ENCODE results near the gene GRIN1.

GRIN1 gene

GRCh38 chr9:137141976-137142936 is 3.3 kb downstream of the GRIN1 start:
- Histone ChIP-seq H3K79me2 (ENCODE audit: insufficient read depth, low read length) (no peaks in the 10 kb centered on the region), H3K9me2 (replicated peaks; ENCODE audit: insufficient read depth, low read length) (no peaks in the 10 kb centered on the region), H3K27ac (ENCODE audit: low read depth, low read length) (no peak overlapping the region), H3K36me3 (ENCODE audit: low read length) (no peaks in the 10 kb centered on the region), H3F3A (ENCODE audit: insufficient read depth) (no peaks in the 10 kb centered on the region), H3K27me3 (ENCODE audit: low read length) (no peaks in the 10 kb centered on the region), H3K9me3 (ENCODE audit: insufficient read depth, low read length) (no peaks in the 10 kb centered on the region), H2AFZ (ENCODE audit: low read depth, low read length, severe bottlenecking) (no peak overlapping the region), H4K20me1 (ENCODE audit: low read depth, low read length) (no peaks in the 10 kb centered on the region), H3K9ac (ENCODE audit: low read length) (no peak overlapping the region), H3K4me3 (ENCODE audit: insufficient read depth, low read length, poor library complexity, severe bottlenecking) (no peak overlapping the region), H3K4me2 (ENCODE audit: low read depth, low read length, poor library complexity, severe bottlenecking) (no peak overlapping the region)
- TF ChIP-seq EZH2phosphoT487 (conservative IDR thresholded peaks at IDR 0.05; ENCODE audit: low read length): no peak
- TF ChIP-seq CTCF (IDR thresholded peaks at IDR 0.05; ENCODE audit: insufficient read depth, low read length, poor library complexity, severe bottlenecking): no peak

GRCh38 chr9:137143459-137143858 is 4.5 kb downstream of the GRIN1 start:
- no peak overlapping the region for H3K9ac ChIP-seq (ENCODE audit: low read length)
- no peaks in the 10 kb centered on the region for H3K9me2 ChIP-seq (replicated peaks; ENCODE audit: insufficient read depth, low read length)
- H3F3A ChIP-seq (ENCODE audit: insufficient read depth): no peaks in the 10 kb centered on the region
- no peaks in the 10 kb centered on the region for H3K9me3 ChIP-seq (ENCODE audit: insufficient read depth, low read length)
- no peaks in the 10 kb centered on the region for H3K27me3 ChIP-seq (ENCODE audit: low read length)
- no peak overlapping the region for H2AFZ ChIP-seq (ENCODE audit: low read depth, low read length, severe bottlenecking)
- no peaks in the 10 kb centered on the region for H3K36me3 ChIP-seq (ENCODE audit: low read length)
- H3K4me2 ChIP-seq (ENCODE audit: low read depth, low read length, poor library complexity, severe bottlenecking): no peak overlapping the region
- no peak for TF ChIP-seq CTCF (IDR thresholded peaks at IDR 0.05; ENCODE audit: insufficient read depth, low read length, poor library complexity, severe bottlenecking)
- no peak overlapping the region for H3K4me3 ChIP-seq (ENCODE audit: insufficient read depth, low read length, poor library complexity, severe bottlenecking)
- H3K27ac ChIP-seq (ENCODE audit: low read depth, low read length): no peak overlapping the region
- H4K20me1 ChIP-seq (ENCODE audit: low read depth, low read length): no peaks in the 10 kb centered on the region
- no peaks in the 10 kb centered on the region for H3K79me2 ChIP-seq (ENCODE audit: insufficient read depth, low read length)

DNA sequence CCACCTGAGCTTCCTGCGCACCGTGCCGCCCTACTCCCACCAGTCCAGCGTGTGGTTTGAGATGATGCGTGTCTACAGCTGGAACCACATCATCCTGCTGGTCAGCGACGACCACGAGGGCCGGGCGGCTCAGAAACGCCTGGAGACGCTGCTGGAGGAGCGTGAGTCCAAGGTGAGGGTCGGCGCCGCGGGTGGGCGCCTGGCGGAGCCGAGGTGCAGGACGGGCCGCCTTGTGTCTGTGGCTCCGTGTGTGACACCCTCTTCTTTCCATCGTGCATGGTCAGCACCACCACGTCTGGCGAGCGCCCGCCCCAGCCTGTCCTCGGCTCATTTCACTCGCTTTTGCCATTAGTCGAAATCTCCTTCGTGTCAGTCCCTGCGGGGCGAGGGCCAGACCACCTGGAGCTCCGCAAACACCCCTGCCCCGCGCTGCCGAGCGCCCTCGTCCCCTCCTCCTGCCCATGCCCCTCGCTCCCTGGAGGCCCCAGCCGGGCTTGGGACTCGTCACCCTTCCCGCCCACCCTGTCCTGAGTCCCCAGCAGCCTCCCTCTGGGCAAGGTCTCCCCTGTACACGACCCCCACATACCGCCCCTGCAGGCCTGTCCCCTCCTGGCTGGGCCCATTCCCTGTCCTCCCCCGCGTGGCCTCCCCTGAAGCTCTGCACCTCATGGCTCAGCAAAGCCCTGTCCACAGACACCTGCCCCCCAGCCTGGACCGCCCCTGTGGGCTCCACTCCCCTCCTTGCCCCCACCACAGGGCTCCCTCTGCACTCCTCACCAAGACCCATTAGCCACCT is 7.0 kb downstream of the GRIN1 start:
- Histone ChIP-seq H3F3A (ENCODE audit: insufficient read depth) (peaks cover 8% of the 10 kb centered on the region; the same call in 1 of the 2 replicates), H3K9me2 (replicated peaks; ENCODE audit: insufficient read depth, low read length) (no peaks in the 10 kb centered on the region), H3K27ac (ENCODE audit: low read depth, low read length) (no peak overlapping the region), H3K4me2 (ENCODE audit: low read depth, low read length, poor library complexity, severe bottlenecking) (no peak overlapping the region), H2AFZ (ENCODE audit: low read depth, low read length, severe bottlenecking) (no peak overlapping the region), H3K9ac (ENCODE audit: low read length) (no peak overlapping the region), H3K79me2 (ENCODE audit: insufficient read depth, low read length) (no peaks in the 10 kb centered on the region), H3K36me3 (ENCODE audit: low read length) (no peaks in the 10 kb centered on the region), H3K27me3 (ENCODE audit: low read length) (no peaks in the 10 kb centered on the region), H3K4me3 (ENCODE audit: insufficient read depth, low read length, poor library complexity, severe bottlenecking) (no peak overlapping the region), H4K20me1 (ENCODE audit: low read depth, low read length) (no peaks in the 10 kb centered on the region), H3K9me3 (ENCODE audit: insufficient read depth, low read length) (no peaks in the 10 kb centered on the region)
- TF ChIP-seq CTCF (IDR thresholded peaks at IDR 0.05; ENCODE audit: insufficient read depth, low read length, poor library complexity, severe bottlenecking) (no peak), EZH2phosphoT487 (conservative IDR thresholded peaks at IDR 0.05; ENCODE audit: low read length) (no peak)

Data from SU-DHL-6 (cell line).